Measurements from ENCODE around the gene RGS1.

The RGS1 gene

GRCh38 chr1:192584866-192585265 is 9.3 kb downstream of the RGS1 start:
- no peak for DNase-seq

DNA sequence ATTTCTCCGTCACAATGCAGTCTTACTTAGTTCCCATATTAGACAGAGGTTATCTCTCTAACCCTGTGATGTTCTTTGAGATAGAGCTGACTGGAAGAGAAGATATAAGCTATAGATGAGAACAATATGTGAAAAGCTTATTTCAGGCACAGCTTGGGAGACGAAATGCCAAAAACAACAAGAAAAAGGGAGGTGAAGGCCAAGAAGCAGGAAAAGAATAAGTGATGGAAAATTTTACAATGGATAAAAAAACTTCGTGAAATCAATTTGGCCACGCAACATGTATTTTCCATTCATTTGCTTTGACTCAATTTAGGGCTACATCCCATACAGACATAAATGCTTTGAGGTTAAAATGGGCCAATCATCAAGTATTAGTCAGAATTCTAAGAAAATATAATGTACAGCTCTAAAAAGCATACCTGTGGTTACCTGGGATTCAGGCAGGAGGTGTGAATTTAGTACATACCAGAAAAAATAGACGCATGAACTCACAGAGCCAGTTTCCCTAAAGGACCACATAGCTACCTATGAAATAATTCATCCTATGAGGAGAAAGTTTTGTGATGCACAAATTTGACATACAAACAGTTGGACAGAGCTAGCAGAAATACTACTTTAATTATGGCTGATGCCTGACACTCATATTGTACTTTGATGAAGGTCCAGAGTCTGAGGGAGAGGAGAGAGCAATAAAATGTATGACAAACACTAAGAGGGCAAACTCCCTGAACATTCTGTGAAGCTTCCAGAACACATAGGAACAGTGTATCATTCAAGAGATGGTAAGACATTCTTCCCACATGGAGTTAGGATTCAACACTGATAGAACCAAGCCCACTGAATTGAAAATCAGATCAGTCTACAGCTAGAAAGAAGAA is 12.1 kb downstream of the RGS1 start:
- no peak for DNase-seq

DNA sequence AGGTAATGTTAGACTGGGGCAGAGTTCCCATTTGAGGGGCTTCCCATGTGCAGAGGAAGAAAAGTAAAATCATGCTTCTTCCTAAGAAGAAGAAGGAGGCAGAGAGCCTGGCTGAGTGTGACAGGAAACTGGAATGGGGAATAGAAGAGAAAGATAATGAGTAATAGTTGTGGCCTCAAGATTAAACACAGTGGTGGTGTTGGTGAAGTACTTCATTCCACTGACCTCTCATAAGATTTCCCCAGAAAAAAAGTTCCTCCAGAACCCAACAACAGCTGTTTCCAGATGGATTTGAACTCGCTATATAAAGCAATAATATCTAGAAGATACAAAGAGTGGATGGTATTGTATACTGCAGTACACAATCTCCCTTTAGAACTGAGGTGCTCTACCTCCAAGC is 13.0 kb downstream of the RGS1 start:
- no peak for DNase-seq

- no peak for DNase-seq
Observed at GRCh38 chr1:192589813-192590212, 14.2 kb downstream of the RGS1 start.

DNA sequence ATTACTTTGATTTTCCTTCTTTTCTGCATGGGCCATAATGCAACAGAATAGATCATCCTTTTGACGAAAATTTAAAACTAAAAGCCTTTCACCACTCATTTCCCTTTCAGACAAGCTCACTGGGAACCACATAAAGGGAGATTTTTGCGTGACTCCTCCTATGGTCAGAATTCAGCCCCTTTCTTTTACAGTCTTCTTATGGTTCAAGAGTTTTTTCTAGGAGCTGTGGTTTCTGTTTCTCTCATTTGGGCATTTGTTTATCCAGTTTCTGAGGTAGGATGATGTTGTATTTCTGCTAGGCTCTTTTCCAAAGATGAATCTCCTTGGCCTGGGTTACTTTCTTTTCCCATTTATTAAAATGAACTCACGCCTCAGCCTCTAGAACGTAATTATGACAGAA is 16.9 kb downstream of the RGS1 start:
- no peak for DNase-seq

DNA sequence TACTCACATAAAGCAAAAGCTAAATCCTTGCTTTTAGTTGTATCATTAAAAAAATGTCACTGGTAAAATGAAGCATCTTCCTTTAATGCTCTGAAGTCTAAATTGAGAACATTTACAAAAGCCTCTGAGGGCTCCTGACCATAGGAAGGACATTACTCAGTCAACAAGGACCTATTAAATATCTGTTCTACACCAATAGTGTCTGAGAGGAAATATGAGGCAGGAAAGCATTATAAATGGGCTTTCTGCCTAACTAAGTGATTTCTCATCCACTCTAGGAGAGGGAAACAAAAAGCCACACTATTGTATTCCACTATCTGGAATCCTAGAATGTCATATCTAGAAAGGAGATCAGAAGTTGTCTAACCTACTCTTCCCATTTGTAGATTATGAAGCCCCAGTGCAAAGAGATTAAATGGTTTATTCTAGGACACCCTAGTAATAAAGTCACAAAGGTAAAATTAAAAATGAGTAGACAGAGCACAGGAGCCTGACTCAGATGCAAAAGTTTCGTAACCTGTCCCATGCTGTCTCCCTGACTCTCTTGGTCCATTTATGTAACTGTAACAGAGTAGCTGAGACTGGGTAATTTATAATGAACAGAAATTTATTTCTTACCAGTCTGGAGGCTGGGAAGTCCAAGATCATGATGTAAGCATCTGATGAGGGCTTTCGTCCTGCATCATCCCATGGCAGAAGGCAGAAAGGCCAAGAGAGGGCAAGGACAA is 17.6 kb downstream of the RGS1 start:
- DNase-seq, result no peak

- DNase-seq, result no peak
Observed at GRCh38 chr1:192595299-192595698, 19.7 kb downstream of the RGS1 start.

DNA sequence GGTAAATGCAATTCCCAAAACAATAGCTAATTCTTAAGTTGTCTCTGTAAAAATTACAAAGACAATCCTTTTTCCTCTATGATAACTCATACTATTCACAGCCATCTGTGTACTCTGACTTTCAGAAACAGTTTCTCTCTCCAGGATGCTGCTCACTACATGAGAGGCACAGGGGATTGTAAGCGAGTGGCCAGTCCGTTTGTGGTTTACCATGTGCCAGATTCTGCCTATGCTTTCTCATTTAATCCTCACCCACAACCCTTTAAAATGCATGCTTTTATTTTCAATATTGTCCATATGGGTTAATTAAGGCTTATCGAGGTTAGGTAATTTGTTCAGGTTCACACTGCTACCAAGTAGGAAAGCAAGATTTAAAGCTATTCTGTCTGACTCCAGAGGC is 23.0 kb downstream of the RGS1 start:
- no peak for DNase-seq

DNA sequence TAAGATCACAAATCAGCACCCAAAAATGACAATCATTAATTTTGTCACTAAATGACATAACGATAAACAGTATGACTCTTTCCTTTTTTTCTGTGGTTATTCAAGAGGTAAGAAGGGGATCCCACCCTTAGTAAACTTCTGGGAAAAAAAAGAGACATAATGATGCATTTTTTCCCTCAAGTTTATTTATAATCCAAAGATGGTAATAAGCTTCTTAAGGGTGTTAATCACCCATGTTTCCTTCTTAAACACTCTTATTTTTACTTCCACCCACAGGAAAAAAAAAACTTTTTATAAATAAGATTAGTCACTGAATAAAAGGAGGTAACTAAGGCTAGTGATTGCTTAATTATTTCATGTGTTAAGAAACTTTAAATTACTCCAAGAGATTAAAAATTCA is 24.7 kb downstream of the RGS1 start:
- no peak for DNase-seq

GRCh38 chr1:192601143-192601542 is 25.6 kb downstream of the RGS1 start:
- DNase-seq, result peak; percentile 42

- peak; percentile 42 for DNase-seq
Observed at GRCh38 chr1:192601567-192601966, 26.0 kb downstream of the RGS1 start.

- DNase-seq, result no peak
Observed at GRCh38 chr1:192602757-192603156, 27.2 kb downstream of the RGS1 start.

DNA sequence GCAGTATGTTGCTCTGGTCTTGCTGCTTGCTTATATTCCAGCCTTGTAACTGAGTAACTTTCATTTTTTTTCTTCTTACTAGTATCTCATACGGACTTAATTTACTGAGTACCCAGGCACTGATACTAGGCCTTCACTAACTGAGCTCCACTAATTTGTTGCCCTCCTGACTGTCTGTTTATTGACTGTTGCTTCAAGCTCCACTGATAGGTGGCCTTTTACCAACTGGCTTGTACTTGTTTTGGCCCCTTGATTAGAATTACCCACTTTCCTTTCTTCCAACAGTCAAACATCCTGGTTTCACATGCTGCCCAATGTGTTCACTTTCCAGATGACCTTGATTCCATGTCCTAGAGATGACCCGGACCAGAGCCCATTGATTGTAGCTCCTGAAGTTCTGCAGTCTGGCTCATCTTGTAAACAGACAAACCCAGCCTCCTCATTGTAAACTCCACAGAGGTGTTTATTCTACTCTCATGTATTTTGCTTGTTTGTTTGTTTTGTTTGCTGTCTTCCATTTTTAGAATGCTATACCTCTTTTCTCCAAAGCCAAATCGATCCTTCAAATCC is 27.7 kb downstream of the RGS1 start:
- DNase-seq, result no peak

DNA sequence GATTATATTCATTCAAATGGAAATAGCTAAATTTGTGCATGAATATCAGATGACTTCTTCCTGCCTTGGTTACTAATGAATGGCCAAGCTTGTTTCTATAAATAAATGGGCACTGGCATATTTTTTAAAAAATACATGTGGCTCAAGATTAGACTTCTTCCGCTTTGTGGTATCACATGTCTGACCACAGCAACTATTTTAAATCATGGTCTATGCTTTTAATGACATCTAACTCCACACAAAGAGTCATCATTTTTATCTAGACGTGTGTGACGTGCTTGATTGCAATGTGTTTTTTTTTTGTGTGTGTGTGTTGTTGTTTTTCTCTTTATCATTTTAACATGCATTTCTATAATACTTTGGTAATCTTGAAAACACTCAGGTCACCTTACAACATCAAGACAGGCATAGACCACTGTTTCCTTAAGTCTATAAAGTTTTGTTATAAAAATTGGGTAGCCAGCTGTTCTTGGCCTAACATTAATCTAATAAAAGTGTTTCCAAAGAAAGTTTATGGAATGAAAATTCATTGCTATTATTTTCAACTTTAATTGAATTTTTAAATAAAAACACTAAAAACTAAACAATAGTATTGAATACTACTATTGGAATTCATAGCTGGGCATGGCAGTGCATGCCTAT is 29.5 kb downstream of the RGS1 start:
- DNase-seq, result peak; percentile 95

GRCh38 chr1:192608671-192609070 is 33.1 kb downstream of the RGS1 start:
- no peak for DNase-seq

- peak; percentile 94 for DNase-seq
Observed at GRCh38 chr1:192609110-192610079, 33.8 kb downstream of the RGS1 start.

- DNase-seq, result peak; percentile 63
Observed at GRCh38 chr1:192610112-192610889, 34.7 kb downstream of the RGS1 start.

GRCh38 chr1:192615055-192615454 is 39.5 kb downstream of the RGS1 start:
- no peak for DNase-seq

DNA sequence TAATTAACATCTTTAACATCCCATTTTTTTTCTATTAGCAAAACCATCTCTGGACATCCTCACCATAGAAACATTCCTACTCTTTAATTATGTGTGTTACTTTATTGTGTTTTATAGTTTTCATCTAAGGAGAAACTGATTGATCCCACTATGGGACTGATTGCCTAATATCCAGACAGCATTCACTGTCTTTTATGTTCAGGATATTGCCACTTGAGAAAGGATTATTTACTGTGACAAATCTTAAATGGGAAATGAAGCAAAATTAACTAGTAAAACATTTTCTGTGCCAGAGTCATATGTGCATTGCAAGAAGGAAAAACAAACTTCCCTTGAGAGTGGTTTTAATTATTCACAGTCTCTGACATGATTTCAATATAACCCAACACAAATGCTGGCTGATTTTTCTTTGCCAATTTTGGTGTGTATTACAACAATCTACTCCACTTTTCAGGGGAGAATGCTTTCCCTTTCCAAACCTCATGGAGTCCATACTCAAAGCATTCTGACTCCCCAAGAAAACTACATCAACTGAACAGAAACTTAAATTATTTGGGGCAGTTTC is 44.6 kb downstream of the RGS1 start:
- no peak for DNase-seq

DNA sequence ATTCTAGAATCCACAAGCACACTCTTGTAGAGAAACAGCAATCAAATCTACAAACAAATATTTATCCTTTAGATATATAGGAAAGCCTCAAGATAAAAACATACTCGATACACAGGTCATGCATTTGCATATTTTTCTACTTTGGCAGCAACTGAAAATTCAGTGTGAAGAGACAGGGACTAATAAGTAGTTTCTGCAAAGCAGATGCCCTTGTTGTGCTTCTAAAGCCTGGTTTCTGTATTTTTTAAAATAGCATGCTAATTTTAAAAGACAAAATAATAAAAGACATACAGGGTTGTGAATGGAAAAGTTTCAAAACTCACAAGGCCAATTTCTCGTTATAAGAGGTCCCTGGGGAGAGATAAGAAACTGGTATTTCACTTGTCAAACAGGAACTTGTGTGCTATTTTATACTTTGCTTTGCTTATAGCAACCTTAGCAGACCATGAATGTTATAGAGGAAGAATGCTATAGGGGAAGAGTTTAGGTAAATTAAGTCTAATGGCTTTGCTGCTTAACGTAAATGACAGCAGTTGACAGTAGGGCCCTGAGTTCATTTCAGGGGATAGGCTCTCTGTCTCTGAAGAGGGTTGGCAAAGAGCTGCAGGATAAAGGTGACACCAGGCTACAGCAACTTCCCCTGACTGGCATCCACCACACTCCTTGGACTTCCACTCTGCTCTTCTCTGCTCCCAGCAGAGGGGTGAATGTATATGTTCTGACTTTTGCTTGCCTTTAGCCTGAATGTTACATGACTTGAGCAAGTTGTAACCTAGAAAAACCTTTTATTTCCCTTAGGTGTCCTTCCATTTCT is 51.0 kb downstream of the RGS1 start:
- DNase-seq, result peak; percentile 60
